ENCODE measurements around the gene UBE2D1. TPM values are rescaled to one million over a fixed set of nuclear protein-coding genes. Genes with fewer than 3 reads are reported as not detected.

UBE2D1 gene
- total RNA-seq (10 to 100 TPM; 15.6 to 17.8 TPM), polyA plus RNA-seq (10 to 100 TPM; 10.6 to 10.9 TPM)
- long read RNA-seq, donor 1, transcript UBE2D1-201 (7 exons, 2,659 nt), result major isoform, 40 of 42 reads
- long read RNA-seq, donor 1, partial matches to known transcripts, result 0 of 42 reads
- long read RNA-seq, donor 1, other reads (novel, unspliced or antisense), result 0 of 42 reads
- long read RNA-seq, donor 2, transcript UBE2D1-201 (7 exons, 2,659 nt), result major isoform, 9 of 10 reads
- long read RNA-seq, donor 2, partial matches to known transcripts, result 0 of 10 reads
- long read RNA-seq, donor 2, other reads (novel, unspliced or antisense), result 0 of 10 reads

- Histone ChIP-seq H3K4me1 (ENCODE audit: control insufficient read depth in 1 of 2, insufficient read depth in 2 of 2, low read length in 2 of 2) (no peaks in the 10 kb centered on the region), H3K27ac (ENCODE audit: low read depth in 1 of 2, low read length in 2 of 2) (peak within 1 kb of the TSS; percentile 12 to 23), H3K36me3 (ENCODE audit: control insufficient read depth in 1 of 2, insufficient read depth in 2 of 2, low read length in 1 of 2) (no peaks in the 10 kb centered on the region), H3K27me3 (ENCODE audit: control insufficient read depth in 1 of 2, insufficient read depth in 2 of 2, low read length in 1 of 2) (no peaks in the 10 kb centered on the region), H3K4me3 (ENCODE audit: low read length in 2 of 2) (peak within 1 kb of the TSS; percentile 78 to 80), H3K9me3 (ENCODE audit: control insufficient read depth, low read length) (no peaks in the 10 kb centered on the region)
- peak; percentile 94 to 97 for DNase-seq
- ATAC-seq (ENCODE audit: low FRiP score), result peak; percentile 97
- WGBS, 2 donors, result 1% methylated on average over 34 to 49 of the region's 49 CpGs
- intact Hi-C loops (cut with DNase I), result loop anchor here (2.0 to 5.0 kb wide), 3 partner anchors 50 to 68 kb away; partner anchors contain the start of genes TFAM (in 2 of the 2) and IPMK (in 1 of the 2)
Measured at GRCh38 chr10:58334817-58335305, at the start of gene UBE2D1. UBE2D1 (plus strand) TSS chr10:58335006; CDS start chr10:58335202, 196 bp downstream.

GRCh38 chr10:58291538-58292174 is 43.1 kb upstream of the UBE2D1 start:
- Histone ChIP-seq H3K27ac (ENCODE audit: low read depth in 1 of 2, low read length in 2 of 2) (no peak overlapping the region), H3K4me1 (ENCODE audit: control insufficient read depth in 1 of 2, insufficient read depth in 2 of 2, low read length in 2 of 2) (no peaks in the 10 kb centered on the region), H3K36me3 (ENCODE audit: control insufficient read depth in 1 of 2, insufficient read depth in 2 of 2, low read length in 1 of 2) (no peaks in the 10 kb centered on the region), H3K4me3 (ENCODE audit: low read length in 2 of 2) (no peak overlapping the region), H3K27me3 (ENCODE audit: control insufficient read depth in 1 of 2, insufficient read depth in 2 of 2, low read length in 1 of 2) (no peaks in the 10 kb centered on the region), H3K9me3 (ENCODE audit: control insufficient read depth, low read length) (no peaks in the 10 kb centered on the region)
- ATAC-seq (ENCODE audit: low FRiP score), result peak; percentile 74
- 55 to 56% methylated on average over 5 of the region's 5 CpGs for WGBS, 2 donors
- no peak for DNase-seq
- intact Hi-C loops (cut with DNase I), result loop anchor here (2.0 kb wide), 2 partner anchors 111 to 113 kb away; no protein-coding TSS in a partner anchor

GRCh38 chr10:58293989-58294388 is 40.8 kb upstream of the UBE2D1 start:
- H3K36me3 ChIP-seq (ENCODE audit: control insufficient read depth in 1 of 2, insufficient read depth in 2 of 2, low read length in 1 of 2), result no peaks in the 10 kb centered on the region
- H3K9me3 ChIP-seq (ENCODE audit: control insufficient read depth, low read length), result no peaks in the 10 kb centered on the region
- WGBS, 2 donors, result 69 to 81% methylated on average over 5 of the region's 5 CpGs
- no peak for DNase-seq
- no peak overlapping the region for H3K27ac ChIP-seq (ENCODE audit: low read depth in 1 of 2, low read length in 2 of 2)
- intact Hi-C loops (cut with DNase I), result no loop called here
- no peak for ATAC-seq (ENCODE audit: low FRiP score)
- H3K4me1 ChIP-seq (ENCODE audit: control insufficient read depth in 1 of 2, insufficient read depth in 2 of 2, low read length in 2 of 2), result no peaks in the 10 kb centered on the region
- H3K27me3 ChIP-seq (ENCODE audit: control insufficient read depth in 1 of 2, insufficient read depth in 2 of 2, low read length in 1 of 2), result no peaks in the 10 kb centered on the region
- H3K4me3 ChIP-seq (ENCODE audit: low read length in 2 of 2), result no peak overlapping the region

GRCh38 chr10:58299580-58299979 is 35.2 kb upstream of the UBE2D1 start:
- peak in 1 of 2 donors; percentile 55 for DNase-seq
- Histone ChIP-seq H3K4me3 (ENCODE audit: low read length in 2 of 2) (no peak overlapping the region), H3K36me3 (ENCODE audit: control insufficient read depth in 1 of 2, insufficient read depth in 2 of 2, low read length in 1 of 2) (no peaks in the 10 kb centered on the region), H3K27me3 (ENCODE audit: control insufficient read depth in 1 of 2, insufficient read depth in 2 of 2, low read length in 1 of 2) (no peaks in the 10 kb centered on the region), H3K9me3 (ENCODE audit: control insufficient read depth, low read length) (no peaks in the 10 kb centered on the region), H3K27ac (ENCODE audit: low read depth in 1 of 2, low read length in 2 of 2) (no peak overlapping the region), H3K4me1 (ENCODE audit: control insufficient read depth in 1 of 2, insufficient read depth in 2 of 2, low read length in 2 of 2) (no peaks in the 10 kb centered on the region)
- ATAC-seq (ENCODE audit: low FRiP score), result peak; percentile 63
- 10 to 12% methylated on average over 4 of the region's 4 CpGs for whole genome bisulfite sequencing, 2 donors
- intact Hi-C loops (cut with DNase I), result no loop called here

- intact Hi-C loops (cut with DNase I), result no loop called here
- Histone ChIP-seq H3K36me3 (ENCODE audit: control insufficient read depth in 1 of 2, insufficient read depth in 2 of 2, low read length in 1 of 2) (no peaks in the 10 kb centered on the region), H3K4me3 (ENCODE audit: low read length in 2 of 2) (no peak overlapping the region), H3K9me3 (ENCODE audit: control insufficient read depth, low read length) (no peaks in the 10 kb centered on the region), H3K27me3 (ENCODE audit: control insufficient read depth in 1 of 2, insufficient read depth in 2 of 2, low read length in 1 of 2) (no peaks in the 10 kb centered on the region), H3K4me1 (ENCODE audit: control insufficient read depth in 1 of 2, insufficient read depth in 2 of 2, low read length in 2 of 2) (no peaks in the 10 kb centered on the region), H3K27ac (ENCODE audit: low read depth in 1 of 2, low read length in 2 of 2) (no peak overlapping the region)
- ATAC-seq (ENCODE audit: low FRiP score) (no peak), DNase-seq (no peak)
Measured at GRCh38 chr10:58300676-58301075, 34.1 kb upstream of the UBE2D1 start.

- Histone ChIP-seq H3K4me3 (ENCODE audit: low read length in 2 of 2) (no peak overlapping the region), H3K9me3 (ENCODE audit: control insufficient read depth, low read length) (no peaks in the 10 kb centered on the region), H3K27ac (ENCODE audit: low read depth in 1 of 2, low read length in 2 of 2) (no peak overlapping the region), H3K36me3 (ENCODE audit: control insufficient read depth in 1 of 2, insufficient read depth in 2 of 2, low read length in 1 of 2) (no peaks in the 10 kb centered on the region), H3K4me1 (ENCODE audit: control insufficient read depth in 1 of 2, insufficient read depth in 2 of 2, low read length in 2 of 2) (no peaks in the 10 kb centered on the region), H3K27me3 (ENCODE audit: control insufficient read depth in 1 of 2, insufficient read depth in 2 of 2, low read length in 1 of 2) (no peaks in the 10 kb centered on the region)
- DNase-seq (no peak), ATAC-seq (ENCODE audit: low FRiP score) (no peak)
- intact Hi-C loops (cut with DNase I), result no loop called here
- 59 to 65% methylated on average over 2 of the region's 2 CpGs for WGBS, 2 donors
Measured at GRCh38 chr10:58302254-58302653, 32.6 kb upstream of the UBE2D1 start.

- Histone ChIP-seq H3K4me1 (ENCODE audit: control insufficient read depth in 1 of 2, insufficient read depth in 2 of 2, low read length in 2 of 2) (no peaks in the 10 kb centered on the region), H3K36me3 (ENCODE audit: control insufficient read depth in 1 of 2, insufficient read depth in 2 of 2, low read length in 1 of 2) (no peaks in the 10 kb centered on the region), H3K27me3 (ENCODE audit: control insufficient read depth in 1 of 2, insufficient read depth in 2 of 2, low read length in 1 of 2) (no peaks in the 10 kb centered on the region), H3K9me3 (ENCODE audit: control insufficient read depth, low read length) (no peaks in the 10 kb centered on the region), H3K4me3 (ENCODE audit: low read length in 2 of 2) (no peak overlapping the region), H3K27ac (ENCODE audit: low read depth in 1 of 2, low read length in 2 of 2) (no peak overlapping the region)
- intact Hi-C loops (cut with DNase I), result no loop called here
- 79 to 80% methylated on average over 3 of the region's 3 CpGs for WGBS, 2 donors
- ATAC-seq (ENCODE audit: low FRiP score) (no peak), DNase-seq (no peak)
Measured at GRCh38 chr10:58304099-58304633, 30.6 kb upstream of the UBE2D1 start.

- no peaks in the 10 kb centered on the region for H3K4me1 ChIP-seq (ENCODE audit: control insufficient read depth in 1 of 2, insufficient read depth in 2 of 2, low read length in 2 of 2)
- WGBS, 2 donors, result 9 to 17% methylated on average over 4 of the region's 4 CpGs
- intact Hi-C loops (cut with DNase I), result no loop called here
- no peaks in the 10 kb centered on the region for H3K36me3 ChIP-seq (ENCODE audit: control insufficient read depth in 1 of 2, insufficient read depth in 2 of 2, low read length in 1 of 2)
- DNase-seq, result no peak
- H3K27me3 ChIP-seq (ENCODE audit: control insufficient read depth in 1 of 2, insufficient read depth in 2 of 2, low read length in 1 of 2), result no peaks in the 10 kb centered on the region
- H3K27ac ChIP-seq (ENCODE audit: low read depth in 1 of 2, low read length in 2 of 2), result no peak overlapping the region
- ATAC-seq (ENCODE audit: low FRiP score), result no peak
- H3K4me3 ChIP-seq (ENCODE audit: low read length in 2 of 2), result no peak overlapping the region
- H3K9me3 ChIP-seq (ENCODE audit: control insufficient read depth, low read length), result no peaks in the 10 kb centered on the region
Measured at GRCh38 chr10:58305821-58306220, 29.0 kb upstream of the UBE2D1 start.

All from aorta (tissue), 5 donors.